ENCODE results near the gene PPIE.
"Not testable (repeated sequence)": the region's sequence is repeated elsewhere in the genome, so short reads cannot be mapped to it uniquely, and the experiment has no call there.

Gene PPIE

GRCh38 chr1:39760074-39761008 is 21.7 kb downstream of the PPIE start:
- no peak for DNase-seq

GRCh38 chr1:39761016-39761415 is 22.3 kb downstream of the PPIE start:
- DNase-seq: no peak

GRCh38 chr1:39761557-39762260 is 23.0 kb downstream of the PPIE start:
- no peak for DNase-seq

- DNase-seq: no peak
These were observed 24.2 kb downstream of the PPIE start for GRCh38 chr1:39762550-39763540.

GRCh38 chr1:39763619-39764374 is 25.1 kb downstream of the PPIE start:
- DNase-seq: not testable (repeated sequence)

- not testable (repeated sequence) for DNase-seq
These were observed 25.8 kb downstream of the PPIE start for GRCh38 chr1:39764512-39764911.

- DNase-seq: not testable (repeated sequence)
These were observed 27.8 kb downstream of the PPIE start for GRCh38 chr1:39766466-39766865.

- not testable (repeated sequence) for DNase-seq
These were observed 30.8 kb downstream of the PPIE start for GRCh38 chr1:39769502-39769901.

GRCh38 chr1:39770100-39771021 is 31.7 kb downstream of the PPIE start:
- DNase-seq: not testable (repeated sequence)

- not testable (repeated sequence) for DNase-seq
These were observed 32.4 kb downstream of the PPIE start, which contains the start of gene OXCT2 for GRCh38 chr1:39771022-39771532. OXCT2 (minus strand) TSS chr1:39771348; CDS start chr1:39771255, 93 bp downstream.

- not testable (repeated sequence) for DNase-seq
These were observed 34.8 kb downstream of the PPIE start for GRCh38 chr1:39773369-39773979.

- DNase-seq: not testable (repeated sequence)
These were observed 36.5 kb downstream of the PPIE start for GRCh38 chr1:39775141-39775540.

- DNase-seq: not testable (repeated sequence)
These were observed 37.2 kb downstream of the PPIE start for GRCh38 chr1:39775676-39776399.

GRCh38 chr1:39776400-39776713 is 37.7 kb downstream of the PPIE start:
- DNase-seq: no peak

- no peak for DNase-seq
These were observed 38.2 kb downstream of the PPIE start for GRCh38 chr1:39776886-39777285.

- no peak for DNase-seq
These were observed 38.6 kb downstream of the PPIE start for GRCh38 chr1:39777306-39777705.

- DNase-seq: not testable (repeated sequence)
These were observed 39.2 kb downstream of the PPIE start for GRCh38 chr1:39777896-39778295.

- DNase-seq: not testable (repeated sequence)
These were observed 39.9 kb downstream of the PPIE start for GRCh38 chr1:39778463-39779099.

GRCh38 chr1:39779137-39779536 is 40.5 kb downstream of the PPIE start:
- DNase-seq: no peak

Measured in OCI-M1 (cell line).